Neural progenitor cell (in vitro differentiated cells): ENCODE results near the gene MZF1. TPM values are rescaled to one million over a fixed set of nuclear protein-coding genes. Genes with fewer than 3 reads are reported as not detected.
A peak's percentile ranks its signal among the peaks of the same experiment; 100 is the strongest.

Experiments
- DNase-seq: peaks from one replicate; pipeline ENCODE4 v3.0.0-alpha.2; 2016; ENCODE audit warnings: low spot score
- H2AFZ ChIP-seq: fragments of 200-600 bp; sonication (generic); replicated peaks from 2 replicates; pipeline ENCODE4 v1.6.1; 2016; ENCODE audit warnings: antibody characterized with exemption
- H3F3A ChIP-seq: fragments of 200-600 bp; sonication (generic); 2 replicates; pipeline ENCODE4 v1.6.1; 2016; ENCODE audit warnings: antibody characterized with exemption, low read depth
- H3K27ac ChIP-seq: fragments of 200-600 bp; sonication (generic); 2 replicates; pipeline ENCODE4 v1.5.1; 2016; ENCODE audit warnings: mild to moderate bottlenecking
- H3K27me3 ChIP-seq: fragments of 200-600 bp; sonication (generic); 2 replicates; pipeline ENCODE4 v1.6.1; 2016; ENCODE audit warnings: mild to moderate bottlenecking, moderate library complexity
- H3K36me3 ChIP-seq: fragments of 200-600 bp; sonication (generic); 2 replicates; pipeline ENCODE4 v1.5.1; 2016
- H3K4me1 ChIP-seq: fragments of 200-600 bp; sonication (generic); 2 replicates; pipeline ENCODE4 v1.6.1; 2016; ENCODE audit warnings: mixed run types
- H3K4me2 ChIP-seq: fragments of 200-600 bp; sonication (generic); 2 replicates; pipeline ENCODE4 v1.6.1; 2016
- H3K4me3 ChIP-seq: fragments of 200-600 bp; sonication (generic); 2 replicates; pipeline ENCODE4 v1.5.1; 2016
- H3K79me2 ChIP-seq: fragments of 200-600 bp; sonication (generic); 2 replicates; pipeline ENCODE4 v1.6.1; 2016; ENCODE audit warnings: low read depth
- H3K9ac ChIP-seq: fragments of 200-600 bp; sonication (generic); 2 replicates; pipeline ENCODE4 v1.6.1; 2016
- H3K9me3 ChIP-seq: fragments of 200-600 bp; sonication (generic); 2 replicates; pipeline ENCODE4 v1.5.1; 2016; ENCODE audit warnings: low read depth
- H4K20me1 ChIP-seq: fragments of 200-600 bp; sonication (generic); 2 replicates; pipeline ENCODE4 v1.6.1; 2016; ENCODE audit warnings: low read depth
- H3K27ac Mint-ChIP-seq: 3 replicates; pipeline ENCODE4 v1.8.0; 2021; ENCODE audit warnings: mixed read lengths
- H3K27me3 Mint-ChIP-seq: 2 replicates; pipeline ENCODE4 v1.8.0; 2022; ENCODE audit warnings: low read depth, mild to moderate bottlenecking, inconsistent platforms, moderate library complexity, mixed read lengths; ENCODE audit not compliant: insufficient read depth
- H3K36me3 Mint-ChIP-seq: 3 replicates; pipeline ENCODE4 v1.8.0; 2021; ENCODE audit warnings: mixed read lengths
- H3K4me1 Mint-ChIP-seq: 3 replicates; pipeline ENCODE4 v1.8.0; 2021; ENCODE audit warnings: mixed read lengths
- H3K4me3 Mint-ChIP-seq: 3 replicates; pipeline ENCODE4 v1.8.0; 2021; ENCODE audit warnings: mild to moderate bottlenecking, moderate library complexity, mixed read lengths
- H3K9me3 Mint-ChIP-seq: 3 replicates; pipeline ENCODE4 v1.8.0; 2020; ENCODE audit warnings: mixed read lengths
- EZH2 ChIP-seq: fragments of 200-600 bp; sonication (generic); IDR thresholded peaks from 2 replicates; pipeline ENCODE4 v1.6.1; 2017; ENCODE audit warnings: antibody characterized with exemption, mild to moderate bottlenecking, moderate library complexity
- EZH2phosphoT487 ChIP-seq: fragments of 200-600 bp; sonication (generic); IDR thresholded peaks from 2 replicates; pipeline ENCODE4 v1.6.1; 2017; ENCODE audit warnings: antibody characterized with exemption
- total RNA-seq: library from RNA; depleted of rRNA; stranded (reverse); fragments of >200 nt; gene quantifications from 2 replicates; pipeline ENCODE4 v1.2.3, GENCODE V29; 2015; ENCODE audit warnings: low replicate concordance
- TF ChIP-seq, protein P1 (sequence below): fragments of 200-600 bp; sonication (generic); IDR thresholded peaks from 2 replicates; pipeline ENCODE4 v1.5.1; 2017; ENCODE audit warnings: antibody characterized with exemption, mild to moderate bottlenecking

MZF1 gene
- total RNA-seq, 1 donor from 2014 or later, result 8.4 TPM

DNA sequence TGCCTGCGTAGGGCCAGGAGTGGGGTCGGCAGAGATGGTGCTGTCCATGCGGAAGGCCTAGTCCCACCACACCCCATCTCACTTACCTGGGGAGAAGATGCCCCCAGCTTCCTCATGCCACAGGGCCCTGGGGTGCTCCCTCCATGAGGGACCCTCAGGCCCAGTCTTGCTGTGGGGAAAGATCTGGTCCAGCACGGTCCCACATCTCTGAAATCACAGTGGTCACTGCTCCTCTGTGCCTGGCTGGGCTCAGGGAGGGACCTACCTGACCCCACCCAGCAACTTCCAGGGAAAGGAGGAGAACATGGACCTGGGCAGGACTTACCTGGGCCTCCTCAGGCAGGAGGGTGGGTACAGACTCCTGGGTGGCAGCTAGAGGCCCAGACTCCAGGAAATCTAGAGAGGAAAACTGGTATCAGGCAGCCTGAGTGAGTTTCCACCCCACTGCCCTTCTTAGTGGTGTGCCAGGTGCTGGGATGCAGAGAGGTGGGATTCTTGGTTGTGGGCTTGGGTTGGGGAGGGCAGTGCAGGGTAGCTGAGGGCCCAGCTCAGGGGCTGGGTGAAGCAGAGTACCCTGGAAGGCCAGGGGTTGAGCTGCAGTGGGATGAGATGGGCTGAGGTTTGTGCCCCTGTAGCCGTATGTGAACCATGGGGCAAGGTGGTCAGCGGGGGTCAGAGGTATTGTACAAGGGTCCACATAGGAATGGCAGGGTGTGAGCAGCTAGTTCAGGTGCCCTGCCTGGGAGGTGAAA lies 3.8 kb downstream of the MZF1 start:
- Histone ChIP-seq H3K4me1 (peaks cover 11% of the 10 kb centered on the region), H3K4me3 (no peak overlapping the region), H3K27me3 (no peaks in the 10 kb centered on the region), H3F3A (peaks cover 24% of the 10 kb centered on the region), H3K4me2 (no peak overlapping the region), H2AFZ (no peak overlapping the region), H3K27ac (no peak overlapping the region), H3K9ac (no peak overlapping the region), H3K36me3 (no peaks in the 10 kb centered on the region), H3K79me2 (no peaks in the 10 kb centered on the region), H3K9me3 (no peaks in the 10 kb centered on the region), H4K20me1 (no peaks in the 10 kb centered on the region)
- Mint-ChIP-seq H3K27me3 (peaks cover 9% of the 10 kb centered on the region), H3K4me1 (peaks cover 17% of the 10 kb centered on the region), H3K4me3 (peak overlapping the region; percentile 52), H3K27ac (no peak overlapping the region), H3K9me3 (no peaks in the 10 kb centered on the region), H3K36me3 (peaks cover 12% of the 10 kb centered on the region)
- DNase-seq, result no peak
- TF ChIP-seq, protein P1, sequence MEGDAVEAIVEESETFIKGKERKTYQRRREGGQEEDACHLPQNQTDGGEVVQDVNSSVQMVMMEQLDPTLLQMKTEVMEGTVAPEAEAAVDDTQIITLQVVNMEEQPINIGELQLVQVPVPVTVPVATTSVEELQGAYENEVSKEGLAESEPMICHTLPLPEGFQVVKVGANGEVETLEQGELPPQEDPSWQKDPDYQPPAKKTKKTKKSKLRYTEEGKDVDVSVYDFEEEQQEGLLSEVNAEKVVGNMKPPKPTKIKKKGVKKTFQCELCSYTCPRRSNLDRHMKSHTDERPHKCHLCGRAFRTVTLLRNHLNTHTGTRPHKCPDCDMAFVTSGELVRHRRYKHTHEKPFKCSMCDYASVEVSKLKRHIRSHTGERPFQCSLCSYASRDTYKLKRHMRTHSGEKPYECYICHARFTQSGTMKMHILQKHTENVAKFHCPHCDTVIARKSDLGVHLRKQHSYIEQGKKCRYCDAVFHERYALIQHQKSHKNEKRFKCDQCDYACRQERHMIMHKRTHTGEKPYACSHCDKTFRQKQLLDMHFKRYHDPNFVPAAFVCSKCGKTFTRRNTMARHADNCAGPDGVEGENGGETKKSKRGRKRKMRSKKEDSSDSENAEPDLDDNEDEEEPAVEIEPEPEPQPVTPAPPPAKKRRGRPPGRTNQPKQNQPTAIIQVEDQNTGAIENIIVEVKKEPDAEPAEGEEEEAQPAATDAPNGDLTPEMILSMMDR, result no peak
- TF ChIP-seq EZH2, result no peak
- TF ChIP-seq EZH2phosphoT487, result no peak

- H3K27ac Mint-ChIP-seq, result peak overlapping the region; percentile 29
- peaks cover 14% of the 10 kb centered on the region for H3K36me3 Mint-ChIP-seq
- peaks cover 3% of the 10 kb centered on the region for H3K27me3 ChIP-seq
- no peak overlapping the region for H3K4me3 Mint-ChIP-seq
- DNase-seq, result no peak
- no peaks in the 10 kb centered on the region for H3K9me3 ChIP-seq
- H3F3A ChIP-seq, result peaks cover 17% of the 10 kb centered on the region
- peak overlapping the region; percentile 37 for H3K9ac ChIP-seq
- no peak overlapping the region for H3K4me3 ChIP-seq
- H3K4me1 Mint-ChIP-seq, result peaks cover 12% of the 10 kb centered on the region
- H3K79me2 ChIP-seq, result no peaks in the 10 kb centered on the region
- no peaks in the 10 kb centered on the region for H4K20me1 ChIP-seq
- no peak overlapping the region for H3K27ac ChIP-seq
- TF ChIP-seq EZH2 (no peak), EZH2phosphoT487 (no peak)
- TF ChIP-seq, protein P1, result no peak
- H3K9me3 Mint-ChIP-seq, result no peaks in the 10 kb centered on the region
- H2AFZ ChIP-seq, result no peak overlapping the region
- H3K27me3 Mint-ChIP-seq, result peaks cover 11% of the 10 kb centered on the region
- no peaks in the 10 kb centered on the region for H3K36me3 ChIP-seq
- H3K4me2 ChIP-seq, result no peak overlapping the region
- peaks cover 5% of the 10 kb centered on the region for H3K4me1 ChIP-seq
Measured at GRCh38 chr19:58568453-58569130, 4.5 kb downstream of the MZF1 start.

DNA sequence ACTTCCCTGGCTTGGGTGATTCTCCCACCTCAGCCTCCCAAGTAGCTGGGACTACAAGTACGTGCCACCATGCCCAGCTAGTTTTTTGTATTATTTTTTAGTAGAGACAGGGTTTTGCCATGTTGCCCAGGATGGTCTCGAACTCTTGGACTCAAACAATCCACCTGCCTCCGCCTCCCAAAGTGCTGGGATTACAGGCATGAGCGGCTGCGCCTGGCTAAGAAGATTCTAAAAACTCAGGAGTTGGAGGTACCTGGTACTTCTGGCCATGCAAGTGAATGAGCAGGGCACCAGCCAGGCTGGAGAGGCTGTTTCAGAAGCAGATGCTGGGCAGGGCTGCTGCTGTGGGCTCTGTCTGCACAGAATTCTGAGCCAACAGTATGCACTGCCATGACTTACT lies 6.1 kb downstream of the MZF1 start:
- Histone ChIP-seq H3F3A (peaks cover 13% of the 10 kb centered on the region), H3K36me3 (no peaks in the 10 kb centered on the region), H3K9me3 (no peaks in the 10 kb centered on the region), H2AFZ (no peak overlapping the region), H3K4me2 (no peak overlapping the region), H3K4me3 (no peak overlapping the region), H3K79me2 (no peaks in the 10 kb centered on the region), H4K20me1 (no peaks in the 10 kb centered on the region), H3K9ac (peak overlapping the region; percentile 27), H3K4me1 (peaks cover under 1% of the 10 kb centered on the region), H3K27me3 (peaks cover 19% of the 10 kb centered on the region), H3K27ac (no peak overlapping the region)
- peaks cover 3% of the 10 kb centered on the region for H3K4me1 Mint-ChIP-seq
- no peak for DNase-seq
- H3K27ac Mint-ChIP-seq, result no peak overlapping the region
- no peaks in the 10 kb centered on the region for H3K9me3 Mint-ChIP-seq
- H3K27me3 Mint-ChIP-seq, result peaks cover 9% of the 10 kb centered on the region
- peaks cover 13% of the 10 kb centered on the region for H3K36me3 Mint-ChIP-seq
- TF ChIP-seq EZH2 (no peak), EZH2phosphoT487 (no peak)
- TF ChIP-seq, protein P1, result no peak
- H3K4me3 Mint-ChIP-seq, result no peak overlapping the region
